Measurements from ENCODE around the gene ADORA1.

DNA sequence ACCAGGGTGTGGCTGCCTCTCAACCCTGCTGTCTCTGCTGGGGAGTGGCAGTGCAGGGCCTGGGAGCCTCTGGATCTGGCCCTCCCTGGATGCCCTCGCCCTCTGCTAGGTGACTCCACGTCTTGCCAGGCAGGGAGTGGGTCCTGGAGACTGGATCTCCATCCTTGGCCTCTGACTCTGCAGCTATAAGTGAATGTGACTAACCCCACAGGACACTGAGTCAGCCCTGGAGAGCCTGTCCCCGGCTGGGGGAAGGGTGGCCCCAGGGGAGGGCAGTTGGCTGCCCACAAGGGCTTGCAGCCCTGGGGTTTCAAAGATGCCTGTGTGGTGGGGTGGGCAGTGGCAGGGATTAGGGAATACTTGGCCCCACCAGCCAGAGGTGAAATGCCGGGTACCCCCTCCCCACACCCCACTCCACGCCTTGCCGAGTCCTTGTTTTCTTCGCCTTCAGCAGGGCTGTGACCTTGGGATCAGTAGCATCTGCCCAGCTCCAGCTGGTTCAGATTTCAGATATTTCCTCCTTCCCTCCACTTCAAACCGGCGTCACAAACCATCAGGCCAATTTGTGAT lies 50.0 kb downstream of the ADORA1 start:
- TF ChIP-seq, protein P1, sequence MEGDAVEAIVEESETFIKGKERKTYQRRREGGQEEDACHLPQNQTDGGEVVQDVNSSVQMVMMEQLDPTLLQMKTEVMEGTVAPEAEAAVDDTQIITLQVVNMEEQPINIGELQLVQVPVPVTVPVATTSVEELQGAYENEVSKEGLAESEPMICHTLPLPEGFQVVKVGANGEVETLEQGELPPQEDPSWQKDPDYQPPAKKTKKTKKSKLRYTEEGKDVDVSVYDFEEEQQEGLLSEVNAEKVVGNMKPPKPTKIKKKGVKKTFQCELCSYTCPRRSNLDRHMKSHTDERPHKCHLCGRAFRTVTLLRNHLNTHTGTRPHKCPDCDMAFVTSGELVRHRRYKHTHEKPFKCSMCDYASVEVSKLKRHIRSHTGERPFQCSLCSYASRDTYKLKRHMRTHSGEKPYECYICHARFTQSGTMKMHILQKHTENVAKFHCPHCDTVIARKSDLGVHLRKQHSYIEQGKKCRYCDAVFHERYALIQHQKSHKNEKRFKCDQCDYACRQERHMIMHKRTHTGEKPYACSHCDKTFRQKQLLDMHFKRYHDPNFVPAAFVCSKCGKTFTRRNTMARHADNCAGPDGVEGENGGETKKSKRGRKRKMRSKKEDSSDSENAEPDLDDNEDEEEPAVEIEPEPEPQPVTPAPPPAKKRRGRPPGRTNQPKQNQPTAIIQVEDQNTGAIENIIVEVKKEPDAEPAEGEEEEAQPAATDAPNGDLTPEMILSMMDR (IDR thresholded peaks at IDR 0.05), result no peak
- TF ChIP-seq POLR2A (IDR thresholded peaks at IDR 0.05), result no peak

Measured in Peyer's patch (tissue), 4 donors.